Measurements from ENCODE around the gene SYT8.

DNA sequence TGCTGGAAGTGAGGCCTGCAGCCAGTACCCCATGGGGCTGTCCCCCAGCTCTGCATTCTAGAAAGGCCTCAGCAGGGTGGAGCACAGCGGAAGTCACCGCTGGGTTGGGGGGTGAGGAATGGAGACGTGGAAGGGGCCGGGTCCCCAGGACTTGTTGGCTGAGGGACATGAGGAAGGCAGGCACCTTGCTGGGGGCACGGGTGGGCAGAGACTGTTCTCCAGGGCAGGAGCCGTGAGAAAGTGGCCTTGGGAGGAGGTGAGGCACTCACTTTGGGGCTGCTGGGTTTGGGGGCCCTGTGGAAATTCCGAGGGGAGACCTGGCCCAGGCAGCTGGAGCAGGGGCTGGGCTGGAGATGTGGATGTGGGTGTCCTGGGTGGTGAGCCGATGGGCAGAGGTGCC lies 9.0 kb downstream of the SYT8 start:
- TF ChIP-seq, protein P1, sequence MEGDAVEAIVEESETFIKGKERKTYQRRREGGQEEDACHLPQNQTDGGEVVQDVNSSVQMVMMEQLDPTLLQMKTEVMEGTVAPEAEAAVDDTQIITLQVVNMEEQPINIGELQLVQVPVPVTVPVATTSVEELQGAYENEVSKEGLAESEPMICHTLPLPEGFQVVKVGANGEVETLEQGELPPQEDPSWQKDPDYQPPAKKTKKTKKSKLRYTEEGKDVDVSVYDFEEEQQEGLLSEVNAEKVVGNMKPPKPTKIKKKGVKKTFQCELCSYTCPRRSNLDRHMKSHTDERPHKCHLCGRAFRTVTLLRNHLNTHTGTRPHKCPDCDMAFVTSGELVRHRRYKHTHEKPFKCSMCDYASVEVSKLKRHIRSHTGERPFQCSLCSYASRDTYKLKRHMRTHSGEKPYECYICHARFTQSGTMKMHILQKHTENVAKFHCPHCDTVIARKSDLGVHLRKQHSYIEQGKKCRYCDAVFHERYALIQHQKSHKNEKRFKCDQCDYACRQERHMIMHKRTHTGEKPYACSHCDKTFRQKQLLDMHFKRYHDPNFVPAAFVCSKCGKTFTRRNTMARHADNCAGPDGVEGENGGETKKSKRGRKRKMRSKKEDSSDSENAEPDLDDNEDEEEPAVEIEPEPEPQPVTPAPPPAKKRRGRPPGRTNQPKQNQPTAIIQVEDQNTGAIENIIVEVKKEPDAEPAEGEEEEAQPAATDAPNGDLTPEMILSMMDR (IDR thresholded peaks at IDR 0.05; ENCODE audit: insufficient read depth, low read length), result no peak
- TF ChIP-seq, protein P2, sequence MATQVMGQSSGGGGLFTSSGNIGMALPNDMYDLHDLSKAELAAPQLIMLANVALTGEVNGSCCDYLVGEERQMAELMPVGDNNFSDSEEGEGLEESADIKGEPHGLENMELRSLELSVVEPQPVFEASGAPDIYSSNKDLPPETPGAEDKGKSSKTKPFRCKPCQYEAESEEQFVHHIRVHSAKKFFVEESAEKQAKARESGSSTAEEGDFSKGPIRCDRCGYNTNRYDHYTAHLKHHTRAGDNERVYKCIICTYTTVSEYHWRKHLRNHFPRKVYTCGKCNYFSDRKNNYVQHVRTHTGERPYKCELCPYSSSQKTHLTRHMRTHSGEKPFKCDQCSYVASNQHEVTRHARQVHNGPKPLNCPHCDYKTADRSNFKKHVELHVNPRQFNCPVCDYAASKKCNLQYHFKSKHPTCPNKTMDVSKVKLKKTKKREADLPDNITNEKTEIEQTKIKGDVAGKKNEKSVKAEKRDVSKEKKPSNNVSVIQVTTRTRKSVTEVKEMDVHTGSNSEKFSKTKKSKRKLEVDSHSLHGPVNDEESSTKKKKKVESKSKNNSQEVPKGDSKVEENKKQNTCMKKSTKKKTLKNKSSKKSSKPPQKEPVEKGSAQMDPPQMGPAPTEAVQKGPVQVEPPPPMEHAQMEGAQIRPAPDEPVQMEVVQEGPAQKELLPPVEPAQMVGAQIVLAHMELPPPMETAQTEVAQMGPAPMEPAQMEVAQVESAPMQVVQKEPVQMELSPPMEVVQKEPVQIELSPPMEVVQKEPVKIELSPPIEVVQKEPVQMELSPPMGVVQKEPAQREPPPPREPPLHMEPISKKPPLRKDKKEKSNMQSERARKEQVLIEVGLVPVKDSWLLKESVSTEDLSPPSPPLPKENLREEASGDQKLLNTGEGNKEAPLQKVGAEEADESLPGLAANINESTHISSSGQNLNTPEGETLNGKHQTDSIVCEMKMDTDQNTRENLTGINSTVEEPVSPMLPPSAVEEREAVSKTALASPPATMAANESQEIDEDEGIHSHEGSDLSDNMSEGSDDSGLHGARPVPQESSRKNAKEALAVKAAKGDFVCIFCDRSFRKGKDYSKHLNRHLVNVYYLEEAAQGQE (IDR thresholded peaks at IDR 0.05; ENCODE audit: insufficient replicate concordance, low read depth), result no peak
- TF ChIP-seq POLR2AphosphoS5 (IDR thresholded peaks at IDR 0.05; ENCODE audit: low read depth), result no peak

All from HL-60 (cell line).